CD14-positive monocyte (primary cell): Measurements from ENCODE around the gene CDC42BPB. TPM values are rescaled to one million over a fixed set of nuclear protein-coding genes. Genes with fewer than 3 reads are reported as not detected.
A peak's percentile ranks its signal among the peaks of the same experiment; 100 is the strongest.

Experiments
- DNase-seq, 3 donors: peaks; one replicate each; pipeline ENCODE4 v3.0.0-alpha.2; 2011 to 2022
- H2AFZ ChIP-seq: 2 replicates; pipeline ENCODE4 v1.6.0; 2012; ENCODE audit warnings: mild to moderate bottlenecking, low read depth, low read length, inconsistent platforms; ENCODE audit not compliant: insufficient read depth, poor library complexity, severe bottlenecking
- H3K27ac ChIP-seq, 2 donors: 1 replicate in 1 of 2; 2 replicates in 1 of 2; pipeline ENCODE4 v1.5.1; 2012 to 2013; ENCODE audit warnings: low read length in 2 of 2, control low read depth in 1 of 2, inconsistent platforms in 1 of 2, low read depth in 1 of 2, mild to moderate bottlenecking in 1 of 2
- H3K27me3 ChIP-seq, 2 donors: one replicate each; pipeline versions ENCODE4 v1.6.0 to v1.6.1; 2011 to 2013; ENCODE audit warnings: low read length in 2 of 2; ENCODE audit not compliant: control insufficient read depth in 2 of 2, insufficient read depth in 2 of 2
- H3K36me3 ChIP-seq, 2 donors: replicated peaks in 1 of 2; 1 replicate in 1 of 2; 2 replicates in 1 of 2; pipeline versions ENCODE4 v1.5.1 to v1.6.1; 2012 to 2013; ENCODE audit warnings: low read length in 2 of 2, control low read depth in 1 of 2, inconsistent platforms in 1 of 2, mild to moderate bottlenecking in 1 of 2; ENCODE audit not compliant: insufficient read depth in 2 of 2, control insufficient read depth in 1 of 2
- H3K4me1 ChIP-seq, 2 donors: 1 replicate in 1 of 2; 2 replicates in 1 of 2; pipeline versions ENCODE4 v1.5.1 to v1.6.1; 2012 to 2013; ENCODE audit warnings: low read length in 2 of 2, control low read depth in 1 of 2, inconsistent platforms in 1 of 2, mild to moderate bottlenecking in 1 of 2, moderate library complexity in 1 of 2; ENCODE audit not compliant: insufficient read depth in 2 of 2, control insufficient read depth in 1 of 2
- H3K4me2 ChIP-seq: replicated peaks from 2 replicates; pipeline ENCODE3; 2012; ENCODE audit warnings: low read length, moderate library complexity, mild to moderate bottlenecking; ENCODE audit not compliant: poor library complexity, severe bottlenecking; ENCODE audit errors: extremely low read depth
- H3K4me3 ChIP-seq, 3 experiments: fragments of 200-600 bp in 1 of 3; sonication (generic) in 1 of 3; replicated peaks in 1 of 3; 1 replicate in 2 of 3; 2 replicates in 1 of 3; pipeline ENCODE4 v1.5.1; 2011 to 2013; ENCODE audit warnings: low read length in 3 of 3, mild to moderate bottlenecking in 3 of 3, control low read depth in 2 of 3, low read depth in 2 of 3, inconsistent platforms in 1 of 3, moderate library complexity in 1 of 3
- H3K79me2 ChIP-seq: 2 replicates; pipeline ENCODE4 v1.6.0; 2012; ENCODE audit warnings: mild to moderate bottlenecking, control low read depth, inconsistent platforms, low read length, moderate library complexity; ENCODE audit not compliant: insufficient read depth
- H3K9ac ChIP-seq: 2 replicates; pipeline ENCODE4 v1.6.0; 2017; ENCODE audit warnings: low read length, mild to moderate bottlenecking; ENCODE audit not compliant: insufficient read depth, poor library complexity, severe bottlenecking
- H3K9me3 ChIP-seq, 2 donors: replicated peaks in 1 of 2; 1 replicate in 1 of 2; 2 replicates in 1 of 2; pipeline versions ENCODE4 v1.5.1 to v1.6.1; 2012 to 2013; ENCODE audit warnings: low read length in 2 of 2, control low read depth in 1 of 2; ENCODE audit not compliant: control insufficient read depth in 1 of 2, insufficient read depth in 1 of 2
- H4K20me1 ChIP-seq: 2 replicates; pipeline ENCODE4 v1.6.0; 2012; ENCODE audit warnings: mild to moderate bottlenecking, low read length, control low read depth, moderate library complexity; ENCODE audit not compliant: insufficient read depth
- H3K27ac Mint-ChIP-seq, 7 donors: one replicate each; pipeline ENCODE4 v1.8.0; 2020; ENCODE audit warnings: mild to moderate bottlenecking in 7 of 7, mixed read lengths in 7 of 7, moderate library complexity in 6 of 7, inconsistent platforms in 2 of 7
- H3K27me3 Mint-ChIP-seq, 3 donors: one replicate each; pipeline ENCODE4 v1.8.0; 2021 to 2022; ENCODE audit warnings: low read depth in 3 of 3, mild to moderate bottlenecking in 3 of 3, mixed read lengths in 3 of 3, moderate library complexity in 3 of 3, inconsistent platforms in 1 of 3
- H3K36me3 Mint-ChIP-seq, 2 donors: one replicate each; pipeline ENCODE4 v1.8.0; 2020; ENCODE audit warnings: mixed read lengths in 2 of 2, inconsistent platforms in 1 of 2, mild to moderate bottlenecking in 1 of 2
- H3K4me1 Mint-ChIP-seq: one replicate; pipeline ENCODE4 v1.8.0; 2020; ENCODE audit warnings: mild to moderate bottlenecking, mixed read lengths
- H3K4me3 Mint-ChIP-seq, 2 donors: one replicate each; pipeline ENCODE4 v1.8.0; 2020; ENCODE audit warnings: mild to moderate bottlenecking in 2 of 2, mixed read lengths in 2 of 2, moderate library complexity in 1 of 2
- H3K9me3 Mint-ChIP-seq, 7 donors: one replicate each; pipeline ENCODE4 v1.8.0; 2020 to 2022; ENCODE audit warnings: mixed read lengths in 7 of 7, mild to moderate bottlenecking in 6 of 7, moderate library complexity in 6 of 7, inconsistent platforms in 2 of 7
- CTCF ChIP-seq: fragments of 200-600 bp; IDR thresholded peaks from one replicate; pipeline ENCODE4 v1.8.0; 2022; ENCODE audit warnings: antibody characterized with exemption, mild to moderate bottlenecking
- WGBS: methylation state at CpG from one replicate; pipeline ENCODE4 v1.1.5; 2013; ENCODE audit warnings: missing lambda C conversion rate; ENCODE audit not compliant: insufficient coverage; 5-methylcytosine and 5-hydroxymethylcytosine counted together
- intact Hi-C, 2 donors: fragments of 100-400 bp; cut with micrococcal nuclease; formaldehyde crosslinking; loops; one replicate each; pipeline versions ENCODE4 v1.15.0 to v1.15.1; 2023
- polyA plus RNA-seq, 3 donors: library from polyadenylated mRNA; depleted of rRNA in 1 of 3; unstranded in 2 of 3; stranded (reverse) in 1 of 3; fragments of 300-500 nt in 2 of 3; fragments of >200 nt in 1 of 3; fragmentation: Illumina TruSeq in 2 of 3; gene quantifications; 1 replicate in 2 of 3; 2 replicates in 1 of 3; pipeline ENCODE4 v1.2.3, GENCODE V29; 2012 to 2021

The CDC42BPB gene
- polyA plus RNA-seq, 3 donors, result 0.25 to 19.0 (median 0.60) TPM

- peaks cover 11 to 12% of the 10 kb centered on the region in 2 donors for H3K4me1 ChIP-seq
- H3K4me3 ChIP-seq, result no peak overlapping the region
- Mint-ChIP-seq H3K27ac (peak overlapping the region in 4 of 7 donors; percentile 3 to 58 (median 38)), H3K27me3 (peaks cover 0 to 1% (median 0%) of the 10 kb centered on the region in 3 donors), H3K4me1 (peaks cover 13% of the 10 kb centered on the region), H3K36me3 (peaks cover 71 to 78% of the 10 kb centered on the region in 2 donors), H3K4me3 (peak overlapping the region; percentile 18 to 65), H3K9me3 (peaks cover 0 to 2% (median 0%) of the 10 kb centered on the region in 7 donors)
- 35% methylated on average over 19 of the region's 28 CpGs for WGBS
- no peaks in the 10 kb centered on the region for H4K20me1 ChIP-seq
- H3K9me3 ChIP-seq, result no peaks in the 10 kb centered on the region
- H3K4me2 ChIP-seq, result peak overlapping the region; percentile 34
- no peak overlapping the region for H3K27ac ChIP-seq
- H3K36me3 ChIP-seq, result peaks cover 13 to 77% of the 10 kb centered on the region in 2 donors
- no peak overlapping the region for H2AFZ ChIP-seq
- H3K79me2 ChIP-seq, result no peaks in the 10 kb centered on the region
- DNase-seq, result peak; percentile 31 to 52 (median 35)
- no peak overlapping the region for H3K9ac ChIP-seq
- intact Hi-C loops, result no loop called here
- no peaks in the 10 kb centered on the region for H3K27me3 ChIP-seq
- no peak for TF ChIP-seq CTCF
Observed at GRCh38 chr14:102949062-102949800, 108.1 kb downstream of the CDC42BPB start.

- intact Hi-C loops, result no loop called here
Observed at GRCh38 chr14:102948698-102949061, 108.7 kb downstream of the CDC42BPB start.

More at GRCh38 chr14:102948698-102949061, 108.7 kb downstream of the CDC42BPB start:
- Histone ChIP-seq H3K36me3 (peaks cover 10 to 77% of the 10 kb centered on the region in 2 donors), H3K4me2 (no peak overlapping the region), H3K9me3 (no peaks in the 10 kb centered on the region), H3K9ac (no peak overlapping the region), H3K4me1 (peaks cover 11 to 12% of the 10 kb centered on the region in 2 donors), H3K79me2 (no peaks in the 10 kb centered on the region), H3K4me3 (no peak overlapping the region), H2AFZ (no peak overlapping the region), H4K20me1 (no peaks in the 10 kb centered on the region), H3K27ac (no peak overlapping the region), H3K27me3 (no peaks in the 10 kb centered on the region)
- peaks cover 0 to 2% (median 1%) of the 10 kb centered on the region in 3 donors for H3K27me3 Mint-ChIP-seq
- DNase-seq, result no peak
- peaks cover 0 to 2% (median 0%) of the 10 kb centered on the region in 7 donors for H3K9me3 Mint-ChIP-seq
- no peak for TF ChIP-seq CTCF
- H3K27ac Mint-ChIP-seq, result no peak overlapping the region
- H3K4me3 Mint-ChIP-seq, result no peak overlapping the region
- WGBS, result 51% methylated on average over 8 of the region's 9 CpGs
- peaks cover 13% of the 10 kb centered on the region for H3K4me1 Mint-ChIP-seq
- H3K36me3 Mint-ChIP-seq, result peaks cover 72 to 81% of the 10 kb centered on the region in 2 donors
